NCI-H226 (cell line): Measurements from ENCODE around the gene MED10.
"Not testable (repeated sequence)": the region's sequence is repeated elsewhere in the genome, so short reads cannot be mapped to it uniquely, and the experiment has no call there.

Experiments used
- DNase-seq: peaks from one replicate; pipeline ENCODE4 v3.0.0-alpha.2; 2015

Gene MED10

GRCh38 chr5:6372251-6373080 lies 5.9 kb downstream of the MED10 start:
- DNase-seq = no peak

GRCh38 chr5:6371079-6371810 lies 7.1 kb downstream of the MED10 start:
- DNase-seq = no peak

- no peak for DNase-seq
These were observed 7.8 kb downstream of the MED10 start for GRCh38 chr5:6370580-6370979.

- no peak for DNase-seq
These were observed 12.3 kb downstream of the MED10 start for GRCh38 chr5:6365977-6366590.

- DNase-seq = no peak
These were observed 13.0 kb downstream of the MED10 start for GRCh38 chr5:6365142-6365976.

GRCh38 chr5:6363454-6364011 lies 14.8 kb downstream of the MED10 start:
- not testable (repeated sequence) for DNase-seq

GRCh38 chr5:6362846-6363245 lies 15.5 kb downstream of the MED10 start:
- no peak for DNase-seq

- no peak for DNase-seq
These were observed 17.2 kb downstream of the MED10 start for GRCh38 chr5:6361101-6361500.

GRCh38 chr5:6360323-6361072 lies 17.8 kb downstream of the MED10 start:
- no peak for DNase-seq

GRCh38 chr5:6359555-6360322 lies 18.6 kb downstream of the MED10 start:
- no peak for DNase-seq

GRCh38 chr5:6358434-6358820 lies 19.9 kb downstream of the MED10 start:
- DNase-seq = no peak

- DNase-seq = not testable (repeated sequence)
These were observed 20.4 kb downstream of the MED10 start for GRCh38 chr5:6357817-6358433.

GRCh38 chr5:6356578-6357164 lies 21.7 kb downstream of the MED10 start:
- DNase-seq = no peak

- DNase-seq = no peak
These were observed 23.1 kb downstream of the MED10 start for GRCh38 chr5:6355294-6355693.

- DNase-seq = no peak
These were observed 23.5 kb downstream of the MED10 start for GRCh38 chr5:6354848-6355247.

- DNase-seq = no peak
These were observed 24.6 kb downstream of the MED10 start for GRCh38 chr5:6353602-6354302.

GRCh38 chr5:6350277-6351090 lies 27.9 kb downstream of the MED10 start:
- no peak for DNase-seq

GRCh38 chr5:6349387-6349786 lies 29.0 kb downstream of the MED10 start:
- DNase-seq = peak; percentile 7
